ENCODE data around the gene FN3KRP. TPM values are rescaled to one million over a fixed set of nuclear protein-coding genes. Genes with fewer than 3 reads are reported as not detected.

Gene FN3KRP
- polyA plus RNA-seq, 3 donors = 16.5 to 24.8 (median 23.2) TPM

DNA sequence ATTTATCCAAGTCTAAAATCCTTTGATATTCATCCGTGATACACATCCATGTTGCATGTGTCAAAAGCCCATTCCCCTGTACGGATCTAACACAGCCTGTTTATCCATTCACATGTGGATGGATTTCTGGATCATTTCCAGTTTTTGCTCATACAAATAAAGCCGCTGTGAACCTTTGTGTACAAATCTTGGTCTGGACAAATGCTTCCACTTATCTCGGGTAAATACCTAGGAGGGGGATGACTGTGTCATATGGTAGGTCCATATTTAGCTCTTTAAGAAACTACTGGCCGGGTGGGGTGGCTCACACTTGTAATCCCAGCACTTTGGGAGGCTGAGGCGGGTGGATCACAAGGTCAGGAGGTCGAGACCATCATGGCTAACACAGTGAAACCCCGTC lies 29.0 kb downstream of the FN3KRP start:
- intact Hi-C loops (cut with micrococcal nuclease) = no loop called here
- no peak for DNase-seq
- Histone ChIP-seq H3K27ac (ENCODE audit: low read depth in 1 of 2, low read length in 2 of 2) (no peak overlapping the region), H3K9me3 (replicated peaks in 1 of 2; ENCODE audit: control insufficient read depth in 1 of 2, insufficient read depth in 1 of 2, low read length in 2 of 2) (peaks cover 9 to 31% of the 10 kb centered on the region in 2 donors), H4K20me1 (ENCODE audit: insufficient read depth, low read length) (no peaks in the 10 kb centered on the region), H3K4me2 (replicated peaks; ENCODE audit: extremely low read depth, low read length, poor library complexity, severe bottlenecking) (no peak overlapping the region), H3K36me3 (replicated peaks in 1 of 2; ENCODE audit: control insufficient read depth in 1 of 2, insufficient read depth in 2 of 2, low read length in 2 of 2) (no peaks in the 10 kb centered on the region), H3K27me3 (ENCODE audit: control insufficient read depth in 2 of 2, insufficient read depth in 2 of 2, low read length in 2 of 2) (peaks cover 0 to 6% of the 10 kb centered on the region in 2 donors), H3K4me1 (ENCODE audit: control insufficient read depth in 1 of 2, insufficient read depth in 2 of 2, low read length in 2 of 2) (no peaks in the 10 kb centered on the region), H3K79me2 (ENCODE audit: insufficient read depth, low read length) (no peaks in the 10 kb centered on the region), H3K4me3 (replicated peaks in 1 of 3; ENCODE audit: low read depth in 2 of 3, low read length in 3 of 3) (no peak overlapping the region), H2AFZ (ENCODE audit: insufficient read depth, low read depth, low read length, poor library complexity, severe bottlenecking) (no peak overlapping the region), H3K9ac (ENCODE audit: insufficient read depth, low read length, poor library complexity, severe bottlenecking) (no peak overlapping the region)
- H3K4me1 Mint-ChIP-seq = no peaks in the 10 kb centered on the region
- H3K36me3 Mint-ChIP-seq = peaks cover 0 to 2% of the 10 kb centered on the region in 2 donors
- no peak overlapping the region for H3K27ac Mint-ChIP-seq
- peaks cover 1 to 26% (median 6%) of the 10 kb centered on the region in 3 donors for H3K27me3 Mint-ChIP-seq (ENCODE audit: low read depth in 3 of 3)
- TF ChIP-seq, protein P1, sequence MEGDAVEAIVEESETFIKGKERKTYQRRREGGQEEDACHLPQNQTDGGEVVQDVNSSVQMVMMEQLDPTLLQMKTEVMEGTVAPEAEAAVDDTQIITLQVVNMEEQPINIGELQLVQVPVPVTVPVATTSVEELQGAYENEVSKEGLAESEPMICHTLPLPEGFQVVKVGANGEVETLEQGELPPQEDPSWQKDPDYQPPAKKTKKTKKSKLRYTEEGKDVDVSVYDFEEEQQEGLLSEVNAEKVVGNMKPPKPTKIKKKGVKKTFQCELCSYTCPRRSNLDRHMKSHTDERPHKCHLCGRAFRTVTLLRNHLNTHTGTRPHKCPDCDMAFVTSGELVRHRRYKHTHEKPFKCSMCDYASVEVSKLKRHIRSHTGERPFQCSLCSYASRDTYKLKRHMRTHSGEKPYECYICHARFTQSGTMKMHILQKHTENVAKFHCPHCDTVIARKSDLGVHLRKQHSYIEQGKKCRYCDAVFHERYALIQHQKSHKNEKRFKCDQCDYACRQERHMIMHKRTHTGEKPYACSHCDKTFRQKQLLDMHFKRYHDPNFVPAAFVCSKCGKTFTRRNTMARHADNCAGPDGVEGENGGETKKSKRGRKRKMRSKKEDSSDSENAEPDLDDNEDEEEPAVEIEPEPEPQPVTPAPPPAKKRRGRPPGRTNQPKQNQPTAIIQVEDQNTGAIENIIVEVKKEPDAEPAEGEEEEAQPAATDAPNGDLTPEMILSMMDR (IDR thresholded peaks at IDR 0.05) = no peak
- WGBS (ENCODE audit: insufficient coverage) = 92% methylated on average over 5 of the region's 8 CpGs
- H3K4me3 Mint-ChIP-seq = no peak overlapping the region
- peaks cover 12 to 67% (median 43%) of the 10 kb centered on the region in 7 donors for H3K9me3 Mint-ChIP-seq

DNA sequence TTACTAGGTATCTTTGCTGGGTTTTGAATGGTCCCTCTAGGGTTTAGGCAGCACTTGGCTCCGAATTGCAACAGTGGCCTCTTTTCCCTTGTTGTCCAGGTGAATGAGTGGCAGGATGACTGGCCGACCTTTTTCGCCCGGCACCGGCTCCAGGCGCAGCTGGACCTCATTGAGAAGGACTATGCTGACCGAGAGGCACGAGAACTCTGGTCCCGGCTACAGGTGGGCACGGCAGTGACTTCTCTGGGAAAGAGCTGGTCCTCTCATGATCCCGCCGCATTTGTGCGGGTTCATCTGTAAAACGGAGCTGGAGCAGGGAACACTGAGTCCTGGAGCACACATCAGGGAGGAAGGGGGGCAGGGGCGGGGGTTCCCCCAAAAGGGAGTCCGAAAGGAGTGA lies 32.2 kb downstream of the FN3KRP start:
- Histone ChIP-seq H3K36me3 (replicated peaks in 1 of 2; ENCODE audit: control insufficient read depth in 1 of 2, insufficient read depth in 2 of 2, low read length in 2 of 2) (no peaks in the 10 kb centered on the region), H3K9me3 (replicated peaks in 1 of 2; ENCODE audit: control insufficient read depth in 1 of 2, insufficient read depth in 1 of 2, low read length in 2 of 2) (peaks cover 0 to 22% of the 10 kb centered on the region in 2 donors), H4K20me1 (ENCODE audit: insufficient read depth, low read length) (peaks cover 8% of the 10 kb centered on the region), H2AFZ (ENCODE audit: insufficient read depth, low read depth, low read length, poor library complexity, severe bottlenecking) (no peak overlapping the region), H3K4me3 (replicated peaks in 1 of 3; ENCODE audit: low read depth in 2 of 3, low read length in 3 of 3) (no peak overlapping the region), H3K27me3 (ENCODE audit: control insufficient read depth in 2 of 2, insufficient read depth in 2 of 2, low read length in 2 of 2) (peaks cover 0 to 8% of the 10 kb centered on the region in 2 donors), H3K4me2 (replicated peaks; ENCODE audit: extremely low read depth, low read length, poor library complexity, severe bottlenecking) (no peak overlapping the region), H3K27ac (ENCODE audit: low read depth in 1 of 2, low read length in 2 of 2) (no peak overlapping the region), H3K79me2 (ENCODE audit: insufficient read depth, low read length) (peaks cover 12% of the 10 kb centered on the region), H3K9ac (ENCODE audit: insufficient read depth, low read length, poor library complexity, severe bottlenecking) (no peak overlapping the region), H3K4me1 (ENCODE audit: control insufficient read depth in 1 of 2, insufficient read depth in 2 of 2, low read length in 2 of 2) (peaks cover 10 to 15% of the 10 kb centered on the region in 2 donors)
- no peaks in the 10 kb centered on the region for H3K36me3 Mint-ChIP-seq
- H3K4me3 Mint-ChIP-seq = no peak overlapping the region
- H3K4me1 Mint-ChIP-seq = peaks cover 12% of the 10 kb centered on the region
- H3K27ac Mint-ChIP-seq = no peak overlapping the region
- H3K9me3 Mint-ChIP-seq = peaks cover 6 to 48% (median 26%) of the 10 kb centered on the region in 7 donors
- WGBS (ENCODE audit: insufficient coverage) = 97% methylated on average over 15 of the region's 16 CpGs
- TF ChIP-seq, protein P1 (IDR thresholded peaks at IDR 0.05) = no peak
- intact Hi-C loops (cut with micrococcal nuclease) = no loop called here
- DNase-seq = no peak
- H3K27me3 Mint-ChIP-seq (ENCODE audit: low read depth in 3 of 3) = peaks cover 0 to 32% (median 7%) of the 10 kb centered on the region in 3 donors

Measured in CD14-positive monocyte (primary cell).